Peyer's patch (tissue), 4 donors: ENCODE data around the gene ADPRS. TPM values are rescaled to one million over a fixed set of nuclear protein-coding genes. Genes with fewer than 3 reads are reported as not detected.

Experiments used
- DNase-seq, 3 donors: peaks; one replicate each; pipeline ENCODE4 v3.0.0-alpha.2; 2017 to 2019
- H3K27ac ChIP-seq, 4 donors: fragments of 200-600 bp; sonication (generic); one replicate each; pipeline ENCODE4 v1.5.1; 2016 to 2019
- H3K27me3 ChIP-seq, 2 donors: fragments of 200-600 bp; sonication (generic); one replicate each; pipeline ENCODE4 v1.5.1; 2019
- H3K36me3 ChIP-seq, 3 donors: fragments of 200-600 bp; sonication (generic); one replicate each; pipeline ENCODE4 v1.5.1; 2016 to 2019
- H3K4me1 ChIP-seq, 4 donors: fragments of 200-600 bp; sonication (generic); one replicate each; pipeline ENCODE4 v1.5.1; 2016 to 2019
- H3K4me3 ChIP-seq, 4 donors: fragments of 200-600 bp; sonication (generic); 1 replicate in 3 of 4; 2 replicates in 1 of 4; pipeline ENCODE4 v1.5.1; 2016 to 2019; ENCODE audit warnings: mild to moderate bottlenecking in 1 of 4
- H3K9me3 ChIP-seq, 4 donors: fragments of 200-600 bp; sonication (generic); one replicate each; pipeline ENCODE4 v1.5.1; 2016 to 2019; ENCODE audit warnings: mild to moderate bottlenecking in 1 of 4
- POLR2A ChIP-seq, 2 donors: fragments of 450-650 bp; IDR thresholded peaks; one replicate each; pipeline ENCODE4 v1.5.1; 2017; ENCODE audit warnings: antibody characterized with exemption in 2 of 2, mild to moderate bottlenecking in 2 of 2, moderate library complexity in 2 of 2
- total RNA-seq, 4 donors: library from RNA; depleted of rRNA; stranded (reverse); fragments of >200 nt; gene quantifications; one replicate each; pipeline ENCODE4 v1.1.0, GENCODE V29; 2016
- TF ChIP-seq, protein P1 (sequence below), 6 experiments: fragments of 450-650 bp in 4 of 6; fragments of 200-600 bp in 2 of 6; sonication (generic) in 1 of 6; IDR thresholded peaks; one replicate each; pipeline ENCODE4 v1.5.1; 2017 to 2019; ENCODE audit warnings: antibody characterized with exemption in 6 of 6, mild to moderate bottlenecking in 3 of 6, moderate library complexity in 1 of 6

Gene ADPRS
- total RNA-seq, 4 donors from 2014 or later: 16.5 to 50.0 (median 30.8) TPM

GRCh38 chr1:36132029-36132428 is 43.3 kb downstream of the ADPRS start:
- H3K4me3 ChIP-seq: no peak overlapping the region
- H3K27me3 ChIP-seq: no peaks in the 10 kb centered on the region
- no peaks in the 10 kb centered on the region for H3K9me3 ChIP-seq
- TF ChIP-seq POLR2A (IDR thresholded peaks at IDR 0.05): no peak
- TF ChIP-seq, protein P1, sequence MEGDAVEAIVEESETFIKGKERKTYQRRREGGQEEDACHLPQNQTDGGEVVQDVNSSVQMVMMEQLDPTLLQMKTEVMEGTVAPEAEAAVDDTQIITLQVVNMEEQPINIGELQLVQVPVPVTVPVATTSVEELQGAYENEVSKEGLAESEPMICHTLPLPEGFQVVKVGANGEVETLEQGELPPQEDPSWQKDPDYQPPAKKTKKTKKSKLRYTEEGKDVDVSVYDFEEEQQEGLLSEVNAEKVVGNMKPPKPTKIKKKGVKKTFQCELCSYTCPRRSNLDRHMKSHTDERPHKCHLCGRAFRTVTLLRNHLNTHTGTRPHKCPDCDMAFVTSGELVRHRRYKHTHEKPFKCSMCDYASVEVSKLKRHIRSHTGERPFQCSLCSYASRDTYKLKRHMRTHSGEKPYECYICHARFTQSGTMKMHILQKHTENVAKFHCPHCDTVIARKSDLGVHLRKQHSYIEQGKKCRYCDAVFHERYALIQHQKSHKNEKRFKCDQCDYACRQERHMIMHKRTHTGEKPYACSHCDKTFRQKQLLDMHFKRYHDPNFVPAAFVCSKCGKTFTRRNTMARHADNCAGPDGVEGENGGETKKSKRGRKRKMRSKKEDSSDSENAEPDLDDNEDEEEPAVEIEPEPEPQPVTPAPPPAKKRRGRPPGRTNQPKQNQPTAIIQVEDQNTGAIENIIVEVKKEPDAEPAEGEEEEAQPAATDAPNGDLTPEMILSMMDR (IDR thresholded peaks at IDR 0.05): no peak
- no peak overlapping the region for H3K27ac ChIP-seq
- H3K36me3 ChIP-seq: peaks cover 0 to 11% (median 0%) of the 10 kb centered on the region in 3 donors
- no peak for DNase-seq
- H3K4me1 ChIP-seq: peaks cover 0 to 12% (median 0%) of the 10 kb centered on the region in 4 donors

- peaks cover 0 to 12% (median 0%) of the 10 kb centered on the region in 4 donors for H3K4me1 ChIP-seq
- no peaks in the 10 kb centered on the region for H3K9me3 ChIP-seq
- no peak overlapping the region for H3K4me3 ChIP-seq
- H3K36me3 ChIP-seq: peaks cover 0 to 25% (median 0%) of the 10 kb centered on the region in 3 donors
- peak in 2 of 3 donors; percentile 90 to 93 for DNase-seq
- peak overlapping the region in 1 of 4 donors; percentile 50 for H3K27ac ChIP-seq
- H3K27me3 ChIP-seq: no peaks in the 10 kb centered on the region
- TF ChIP-seq, protein P1 (IDR thresholded peaks at IDR 0.05): no peak
- peak in 1 of 2 donors; percentile 21 for TF ChIP-seq POLR2A (IDR thresholded peaks at IDR 0.05)
These were observed 44.8 kb downstream of the ADPRS start for GRCh38 chr1:36133484-36133883.

DNA sequence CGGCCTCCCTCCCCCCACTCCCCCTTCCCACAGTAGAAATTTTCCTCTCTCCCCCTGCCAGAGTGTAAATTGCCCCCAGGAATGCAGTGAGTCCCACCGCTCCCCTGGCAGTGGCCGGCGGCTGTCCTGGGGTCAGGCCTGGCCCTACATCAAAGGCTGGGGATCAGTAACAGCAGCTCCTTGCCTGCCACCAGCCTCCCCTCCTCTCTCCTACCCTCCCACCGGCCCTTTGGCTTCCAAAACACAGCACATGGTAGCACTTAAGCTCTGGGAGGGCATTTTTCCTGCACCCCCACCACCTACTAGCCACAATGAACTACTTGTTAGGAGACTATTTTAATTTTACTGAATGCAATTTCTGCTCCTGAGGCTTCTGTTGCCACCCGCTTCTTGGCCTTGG is 45.3 kb downstream of the ADPRS start:
- Histone ChIP-seq H3K4me3 (no peak overlapping the region), H3K9me3 (no peaks in the 10 kb centered on the region), H3K27me3 (no peaks in the 10 kb centered on the region), H3K4me1 (peaks cover 0 to 12% (median 0%) of the 10 kb centered on the region in 4 donors), H3K27ac (peak overlapping the region in 1 of 4 donors; percentile 50), H3K36me3 (peaks cover 0 to 29% (median 0%) of the 10 kb centered on the region in 3 donors)
- no peak for TF ChIP-seq POLR2A (IDR thresholded peaks at IDR 0.05)
- TF ChIP-seq, protein P1 (IDR thresholded peaks at IDR 0.05): no peak
- no peak for DNase-seq

DNA sequence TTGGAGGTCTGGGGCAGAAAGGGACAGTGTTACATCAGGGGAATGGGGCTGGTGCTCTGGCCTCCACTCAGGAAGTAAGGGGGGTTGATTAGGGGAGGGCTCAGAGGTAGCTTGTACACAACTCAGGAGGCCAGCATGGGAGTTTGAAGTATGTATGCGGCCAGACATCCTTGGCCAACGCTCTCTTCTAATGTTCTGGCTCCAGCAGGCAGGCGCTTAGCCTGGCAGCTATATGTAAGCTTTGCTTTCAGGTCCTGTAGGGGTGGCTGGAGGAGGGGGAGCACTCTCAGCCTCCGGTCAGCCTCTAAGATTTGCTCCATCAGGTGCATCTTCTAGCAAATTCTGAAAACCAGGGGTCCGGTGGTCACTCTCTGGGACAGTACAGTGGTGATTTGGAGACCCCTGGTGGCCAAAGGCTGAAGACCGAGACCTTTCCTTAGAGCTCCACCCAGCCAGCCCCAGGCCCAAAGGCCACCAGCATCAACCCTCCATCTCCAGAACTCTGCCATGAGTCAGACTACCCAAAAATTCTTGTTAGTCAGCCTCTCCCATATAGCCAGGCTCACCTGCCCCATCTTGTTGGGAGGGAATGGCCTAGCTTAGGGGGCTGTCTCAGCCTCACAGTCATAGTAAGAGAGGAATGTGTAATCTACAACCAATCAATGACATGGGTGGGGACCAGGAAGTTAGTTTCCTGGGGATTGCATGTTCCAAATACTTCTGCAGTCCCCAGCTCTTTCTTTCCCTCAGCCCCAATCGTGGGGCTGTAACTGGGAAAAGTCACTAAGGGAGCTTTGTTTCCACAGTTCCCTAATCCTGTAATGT is 46.0 kb downstream of the ADPRS start:
- peak in 2 of 3 donors; percentile 52 to 69 for DNase-seq
- H3K36me3 ChIP-seq: peaks cover 0 to 36% (median 0%) of the 10 kb centered on the region in 3 donors
- H3K27ac ChIP-seq: peak overlapping the region in 1 of 4 donors; percentile 59
- H3K4me3 ChIP-seq: no peak overlapping the region
- no peak for TF ChIP-seq POLR2A (IDR thresholded peaks at IDR 0.05)
- TF ChIP-seq, protein P1 (IDR thresholded peaks at IDR 0.05): peak; percentile 31 to 57 (median 49)
- H3K27me3 ChIP-seq: no peaks in the 10 kb centered on the region
- H3K9me3 ChIP-seq: no peaks in the 10 kb centered on the region
- H3K4me1 ChIP-seq: peaks cover 0 to 12% (median 0%) of the 10 kb centered on the region in 4 donors

- Histone ChIP-seq H3K9me3 (no peaks in the 10 kb centered on the region), H3K4me1 (peaks cover 0 to 12% (median 0%) of the 10 kb centered on the region in 4 donors), H3K36me3 (peaks cover 0 to 42% (median 0%) of the 10 kb centered on the region in 3 donors), H3K27ac (peak overlapping the region in 1 of 4 donors; percentile 59), H3K4me3 (no peak overlapping the region), H3K27me3 (no peaks in the 10 kb centered on the region)
- DNase-seq: no peak
- TF ChIP-seq, protein P1 (IDR thresholded peaks at IDR 0.05): no peak
- no peak for TF ChIP-seq POLR2A (IDR thresholded peaks at IDR 0.05)
These were observed 46.6 kb downstream of the ADPRS start for GRCh38 chr1:36135330-36135667.
